Bronchial epithelial cell (primary cell): ENCODE measurements around the gene HDDC3. TPM values are rescaled to one million over a fixed set of nuclear protein-coding genes. Genes with fewer than 3 reads are reported as not detected.
"Not testable (repeated sequence)": the region's sequence is repeated elsewhere in the genome, so short reads cannot be mapped to it uniquely, and the experiment has no call there.

ENCODE experiments used
- DNase-seq: peaks from one replicate; pipeline ENCODE4 v3.0.0-alpha.2; 2010; ENCODE audit warnings: low read depth
- FAIRE-seq: peaks from 2 replicates; lab custom pipeline; 2011; peaks lifted over from hg19 to GRCh38; lab: Jason Lieb, UNC
- H3K27me3 ChIP-seq: 2 replicates; pipeline ENCODE4 v1.5.1; 2011; ENCODE audit warnings: low read length; ENCODE audit not compliant: control insufficient read depth, insufficient read depth
- H3K36me3 ChIP-seq: 2 replicates; pipeline ENCODE4 v1.5.1; 2011; ENCODE audit warnings: low read length; ENCODE audit not compliant: control insufficient read depth, insufficient read depth
- H3K4me3 ChIP-seq: 2 replicates; pipeline ENCODE4 v1.5.1; 2011; ENCODE audit warnings: mild to moderate bottlenecking, low read depth, low read length, control low read depth
- total RNA-seq: library from RNA; depleted of rRNA; stranded (reverse); fragments of >200 nt; gene quantifications from 2 replicates; pipeline ENCODE4 v1.2.1, GENCODE V29; 2014
- TF ChIP-seq, protein P1 (sequence below): IDR thresholded peaks from 2 replicates; pipeline ENCODE4 v1.5.1; 2011; ENCODE audit warnings: mild to moderate bottlenecking, moderate library complexity, low read length, control low read depth, inconsistent platforms; ENCODE audit not compliant: insufficient read depth, severe bottlenecking

The HDDC3 gene
- total RNA-seq, 1 donor from 2014 or later, result 37.6 TPM

- FAIRE-seq (no peak), DNase-seq (peak; percentile 27)
These were observed 28.4 kb downstream of the HDDC3 start for GRCh38 chr15:90903733-90904536.

DNA sequence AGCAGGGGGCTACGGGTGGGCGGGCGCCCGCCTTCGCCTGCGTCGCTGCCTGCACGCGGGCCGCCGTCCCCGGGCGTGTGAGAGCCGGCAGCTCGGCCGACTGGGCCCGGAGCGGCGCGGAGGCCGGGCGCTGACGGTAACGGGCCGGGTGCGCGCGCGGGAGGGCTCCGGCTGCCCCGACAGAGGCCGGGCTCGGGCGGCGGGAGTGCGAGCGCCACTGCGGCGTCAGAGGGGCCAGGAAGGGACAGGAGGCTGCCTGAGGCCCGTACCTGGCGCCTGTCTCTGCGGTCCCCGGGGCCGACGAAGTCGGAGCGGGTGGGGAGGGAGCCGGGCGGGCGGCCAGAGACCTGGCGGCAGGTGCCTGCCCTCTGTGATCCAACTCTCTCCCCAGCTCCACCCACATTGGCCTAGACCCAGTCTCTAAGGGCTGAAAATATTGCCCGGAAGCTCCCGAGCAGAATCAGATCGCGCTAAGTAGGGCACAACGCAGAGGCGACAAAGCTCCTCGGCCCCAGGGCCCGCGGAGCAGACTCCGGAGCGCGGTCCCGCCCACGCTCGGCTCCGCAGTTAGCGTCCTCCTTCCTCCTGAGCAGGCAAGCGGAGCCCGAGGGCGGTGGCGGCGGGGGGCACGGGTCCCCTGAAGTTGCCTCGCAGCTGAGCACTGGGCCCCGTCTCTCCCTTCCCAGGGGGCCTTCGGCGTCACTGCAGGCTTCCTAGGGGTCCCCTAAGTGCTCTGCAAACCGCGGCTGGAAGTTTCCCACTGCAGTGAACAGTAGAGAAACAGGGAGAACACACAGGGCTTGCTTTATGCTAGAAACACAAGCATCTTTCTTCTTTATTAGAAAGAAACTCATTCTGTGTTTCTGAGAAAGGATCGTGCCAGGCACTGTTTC, 29.3 kb downstream of the HDDC3 start, which contains the start of gene MAN2A2:
TSS of gene MAN2A2 (plus strand) at position 463 of the 893 bp plus-strand sequence. CDS start 906 bp downstream, outside the sequence.
- DNase-seq, result peak; percentile 26

More at GRCh38 chr15:90903733-90904536, 28.4 kb downstream of the HDDC3 start:
- Histone ChIP-seq H3K27me3 (no peaks in the 10 kb centered on the region), H3K4me3 (peak overlapping the region; percentile 80), H3K36me3 (peaks cover 13% of the 10 kb centered on the region)
- TF ChIP-seq, protein P1, sequence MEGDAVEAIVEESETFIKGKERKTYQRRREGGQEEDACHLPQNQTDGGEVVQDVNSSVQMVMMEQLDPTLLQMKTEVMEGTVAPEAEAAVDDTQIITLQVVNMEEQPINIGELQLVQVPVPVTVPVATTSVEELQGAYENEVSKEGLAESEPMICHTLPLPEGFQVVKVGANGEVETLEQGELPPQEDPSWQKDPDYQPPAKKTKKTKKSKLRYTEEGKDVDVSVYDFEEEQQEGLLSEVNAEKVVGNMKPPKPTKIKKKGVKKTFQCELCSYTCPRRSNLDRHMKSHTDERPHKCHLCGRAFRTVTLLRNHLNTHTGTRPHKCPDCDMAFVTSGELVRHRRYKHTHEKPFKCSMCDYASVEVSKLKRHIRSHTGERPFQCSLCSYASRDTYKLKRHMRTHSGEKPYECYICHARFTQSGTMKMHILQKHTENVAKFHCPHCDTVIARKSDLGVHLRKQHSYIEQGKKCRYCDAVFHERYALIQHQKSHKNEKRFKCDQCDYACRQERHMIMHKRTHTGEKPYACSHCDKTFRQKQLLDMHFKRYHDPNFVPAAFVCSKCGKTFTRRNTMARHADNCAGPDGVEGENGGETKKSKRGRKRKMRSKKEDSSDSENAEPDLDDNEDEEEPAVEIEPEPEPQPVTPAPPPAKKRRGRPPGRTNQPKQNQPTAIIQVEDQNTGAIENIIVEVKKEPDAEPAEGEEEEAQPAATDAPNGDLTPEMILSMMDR, result peak; percentile 15

DNA sequence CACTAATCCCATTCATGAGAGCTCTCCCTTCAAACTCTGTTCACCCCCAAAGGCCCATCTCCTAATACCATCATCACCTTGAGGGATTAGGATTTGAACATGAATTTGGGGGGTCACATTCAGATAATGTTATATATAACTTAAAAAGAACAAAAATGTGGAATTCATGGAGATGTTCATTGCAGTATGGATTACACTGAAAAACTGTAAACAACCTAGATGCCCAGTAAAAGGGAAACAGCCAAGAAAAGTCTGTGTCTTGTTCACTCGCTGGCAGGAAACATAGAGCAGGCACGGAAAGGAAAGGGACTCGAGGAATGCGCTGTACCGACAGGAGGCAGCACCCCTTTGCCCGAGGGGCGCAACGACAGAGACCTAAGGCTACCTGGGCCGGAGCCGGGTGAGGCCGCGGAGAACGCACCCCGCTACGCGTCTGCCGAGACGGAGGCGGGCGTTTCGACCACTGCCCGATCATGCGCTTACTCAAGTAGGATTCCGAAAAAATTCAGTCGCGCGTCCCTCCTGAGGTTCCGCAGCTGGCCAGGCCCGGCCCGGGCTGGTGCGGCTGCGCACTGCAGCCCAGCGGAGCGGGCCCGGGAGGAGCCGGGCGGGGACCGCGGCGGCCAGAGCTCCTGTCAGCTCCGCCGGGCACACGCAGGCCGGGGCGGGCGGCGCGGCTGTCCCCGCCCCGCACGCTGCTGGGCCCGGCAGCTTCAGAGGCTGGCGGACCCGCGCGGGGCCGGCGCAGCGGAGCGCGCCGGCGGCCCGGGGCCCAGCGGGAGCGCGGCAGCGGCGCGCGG, 30.1 kb downstream of the HDDC3 start:
- TF ChIP-seq, protein P1, result peak; percentile 97
- DNase-seq (peak; percentile 66), FAIRE-seq (no peak)
- Histone ChIP-seq H3K4me3 (peak overlapping the region; percentile 80), H3K36me3 (peaks cover 9% of the 10 kb centered on the region), H3K27me3 (no peaks in the 10 kb centered on the region)

More for the DNA sequence above, 29.3 kb downstream of the HDDC3 start, which contains the start of gene MAN2A2:
- no peaks in the 10 kb centered on the region for H3K27me3 ChIP-seq
- H3K4me3 ChIP-seq, result peak within 1 kb of the TSS; percentile 80
- TF ChIP-seq, protein P1, result no peak
- H3K36me3 ChIP-seq, result peaks cover 12% of the 10 kb centered on the region
- FAIRE-seq, result no peak

DNA sequence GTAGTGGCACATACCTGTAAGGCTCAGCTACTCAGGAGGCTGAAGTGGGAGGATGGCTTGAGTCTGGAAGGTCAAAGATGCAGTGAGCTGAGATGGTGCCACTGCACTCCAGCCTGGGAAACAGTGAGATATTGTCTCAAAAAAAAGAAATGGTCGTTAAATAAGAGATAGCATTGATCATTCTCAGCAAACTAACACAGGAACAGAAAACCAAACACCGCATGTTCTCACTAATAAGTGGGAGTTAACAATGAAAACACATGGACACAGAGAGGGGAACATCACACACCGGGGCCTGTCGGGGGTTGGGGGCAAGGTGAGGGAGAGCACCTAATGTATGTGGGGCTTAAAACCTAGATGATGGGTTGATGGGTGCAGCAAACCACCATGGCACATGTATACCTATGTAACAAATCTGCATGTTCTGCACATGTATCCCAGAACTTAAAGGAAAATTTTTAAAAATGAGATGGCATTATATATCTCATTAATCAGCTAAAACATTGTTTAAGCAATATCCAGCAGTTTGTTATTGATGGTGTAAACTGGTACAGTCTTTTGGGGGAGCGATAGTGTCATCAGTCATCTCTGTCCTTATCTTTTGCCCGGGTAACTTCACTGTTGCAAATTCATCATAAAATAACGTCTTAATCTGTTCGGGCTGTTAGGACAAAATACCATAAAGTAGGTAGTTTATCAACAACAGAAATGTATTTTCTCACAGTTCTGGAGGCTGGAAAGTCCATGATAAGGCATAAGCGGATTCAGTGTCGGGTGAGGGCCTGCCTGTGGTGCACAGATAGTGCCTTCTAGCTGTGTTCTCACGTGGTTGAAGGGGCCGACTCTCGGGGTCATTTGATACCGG, 30.9 kb downstream of the HDDC3 start:
- TF ChIP-seq, protein P1, result no peak
- H3K4me3 ChIP-seq, result no peak overlapping the region
- DNase-seq, result no peak
- H3K27me3 ChIP-seq, result no peaks in the 10 kb centered on the region
- H3K36me3 ChIP-seq, result peaks cover 4% of the 10 kb centered on the region
- no peak for FAIRE-seq

DNA sequence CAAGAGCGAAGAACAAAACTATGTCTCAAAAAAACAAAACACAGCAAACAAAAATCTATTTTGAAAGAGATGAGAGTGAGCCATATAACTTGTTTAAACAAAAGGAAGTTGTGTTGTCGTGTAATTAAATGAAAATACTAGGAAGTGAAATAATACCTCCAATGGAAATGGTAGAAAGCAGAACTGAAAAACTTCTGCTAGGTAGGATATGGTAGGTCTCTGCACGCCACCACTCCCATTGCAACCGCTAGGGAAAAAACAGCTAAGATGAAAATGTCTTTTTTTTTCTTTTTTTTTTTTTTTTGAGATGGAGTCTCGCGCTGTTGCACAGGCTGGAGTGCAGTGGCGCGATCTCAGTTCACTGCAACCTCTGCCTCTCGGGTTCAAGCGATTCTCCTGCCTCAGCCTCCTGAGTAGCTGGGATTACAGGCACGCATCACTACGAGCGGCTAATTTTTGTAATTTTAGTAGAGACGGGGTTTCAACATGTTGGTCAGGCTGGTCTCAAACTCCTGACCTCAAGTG, 35.2 kb downstream of the HDDC3 start:
- DNase-seq, FAIRE-seq, H3K4me3 ChIP-seq, H3K27me3 ChIP-seq: not testable (repeated sequence)
- H3K36me3 ChIP-seq, result peaks cover 11% of the 10 kb centered on the region
